ENCODE data around the gene INO80. TPM values are rescaled to one million over a fixed set of nuclear protein-coding genes. Genes with fewer than 3 reads are reported as not detected.
"Not testable (repeated sequence)": the region's sequence is repeated elsewhere in the genome, so short reads cannot be mapped to it uniquely, and the experiment has no call there.

INO80 gene
- total RNA-seq, 4 donors from 2014 or later, result 25.5 to 33.0 (median 27.8) TPM

DNA sequence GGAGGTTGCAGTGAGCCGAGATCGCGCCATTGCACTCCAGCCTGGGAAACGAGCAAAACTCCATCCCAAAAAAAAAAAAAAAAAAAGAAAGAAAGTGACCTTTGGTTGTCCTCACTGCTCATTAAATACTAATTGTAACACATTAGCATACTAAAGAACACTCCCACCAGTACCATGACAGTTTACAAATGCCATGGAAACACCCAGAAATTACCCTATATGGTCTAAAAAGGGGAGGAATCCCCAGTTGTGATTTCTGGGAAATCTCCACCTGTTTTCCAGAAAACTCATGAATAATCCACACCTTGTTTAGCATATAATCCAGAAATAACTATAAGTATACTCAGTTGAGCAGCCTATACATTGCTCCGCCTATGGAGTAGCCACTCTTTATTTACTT is 23.5 kb upstream of the INO80 start:
- Histone ChIP-seq H3K27me3 (no peaks in the 10 kb centered on the region), H3K4me1 (no peaks in the 10 kb centered on the region), H3K4me3 (no peak overlapping the region), H3K27ac (no peak overlapping the region), H3K9me3 (no peaks in the 10 kb centered on the region), H3K36me3 (no peaks in the 10 kb centered on the region)
- intact Hi-C loops (cut with DNase I; ENCODE audit: low total_unique reads) (no loop called here), in situ Hi-C loops (cut with MboI; ENCODE audit: low sequenced_read_pairs in 4 of 4) (no loop called here)
- TF ChIP-seq POLR2A (IDR thresholded peaks at IDR 0.05), result no peak
- TF ChIP-seq, protein P1, sequence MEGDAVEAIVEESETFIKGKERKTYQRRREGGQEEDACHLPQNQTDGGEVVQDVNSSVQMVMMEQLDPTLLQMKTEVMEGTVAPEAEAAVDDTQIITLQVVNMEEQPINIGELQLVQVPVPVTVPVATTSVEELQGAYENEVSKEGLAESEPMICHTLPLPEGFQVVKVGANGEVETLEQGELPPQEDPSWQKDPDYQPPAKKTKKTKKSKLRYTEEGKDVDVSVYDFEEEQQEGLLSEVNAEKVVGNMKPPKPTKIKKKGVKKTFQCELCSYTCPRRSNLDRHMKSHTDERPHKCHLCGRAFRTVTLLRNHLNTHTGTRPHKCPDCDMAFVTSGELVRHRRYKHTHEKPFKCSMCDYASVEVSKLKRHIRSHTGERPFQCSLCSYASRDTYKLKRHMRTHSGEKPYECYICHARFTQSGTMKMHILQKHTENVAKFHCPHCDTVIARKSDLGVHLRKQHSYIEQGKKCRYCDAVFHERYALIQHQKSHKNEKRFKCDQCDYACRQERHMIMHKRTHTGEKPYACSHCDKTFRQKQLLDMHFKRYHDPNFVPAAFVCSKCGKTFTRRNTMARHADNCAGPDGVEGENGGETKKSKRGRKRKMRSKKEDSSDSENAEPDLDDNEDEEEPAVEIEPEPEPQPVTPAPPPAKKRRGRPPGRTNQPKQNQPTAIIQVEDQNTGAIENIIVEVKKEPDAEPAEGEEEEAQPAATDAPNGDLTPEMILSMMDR (IDR thresholded peaks at IDR 0.05 in 4 of 5, conservative IDR thresholded peaks at IDR 0.05 in 1 of 5), result no peak
- ATAC-seq (no peak), DNase-seq (no peak)

GRCh38 chr15:41139112-41139511 is 23.0 kb upstream of the INO80 start:
- H3K27me3 ChIP-seq; intact Hi-C loops (cut with DNase I; ENCODE audit: low total_unique reads); H3K27ac ChIP-seq; DNase-seq; in situ Hi-C loops (cut with MboI; ENCODE audit: low sequenced_read_pairs in 4 of 4); H3K36me3 ChIP-seq; H3K4me3 ChIP-seq; H3K4me1 ChIP-seq; ATAC-seq; H3K9me3 ChIP-seq: not testable (repeated sequence)

- ATAC-seq; H3K36me3 ChIP-seq; H3K4me3 ChIP-seq; DNase-seq; H3K27me3 ChIP-seq; H3K9me3 ChIP-seq; in situ Hi-C loops (cut with MboI; ENCODE audit: low sequenced_read_pairs in 4 of 4); H3K27ac ChIP-seq; intact Hi-C loops (cut with DNase I; ENCODE audit: low total_unique reads); H3K4me1 ChIP-seq: not testable (repeated sequence)
Observed at GRCh38 chr15:41135580-41135979, 19.5 kb upstream of the INO80 start.

DNA sequence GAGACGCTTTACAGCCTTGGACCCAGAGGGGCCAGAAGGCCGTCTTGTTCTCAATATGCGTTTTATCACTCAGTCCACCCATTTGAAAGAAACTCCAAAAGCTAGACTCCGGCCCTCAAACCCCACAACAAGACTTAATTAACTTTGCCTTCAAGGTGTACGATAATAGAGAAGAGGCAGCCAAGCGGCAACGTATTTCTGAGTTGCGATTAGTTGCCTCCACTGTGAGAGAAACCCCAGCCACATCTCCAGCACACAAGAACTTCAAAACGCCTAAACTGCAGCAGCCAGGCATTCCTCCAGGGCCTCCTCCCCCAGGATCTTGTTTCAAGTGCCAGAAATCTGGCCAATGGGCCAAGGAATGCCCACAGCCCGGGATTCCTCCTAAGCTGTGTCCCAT is 17.4 kb upstream of the INO80 start:
- H3K4me1 ChIP-seq, result no peaks in the 10 kb centered on the region
- intact Hi-C loops (cut with DNase I; ENCODE audit: low total_unique reads) (no loop called here), in situ Hi-C loops (cut with MboI; ENCODE audit: low sequenced_read_pairs in 4 of 4) (no loop called here)
- TF ChIP-seq, protein P1 (IDR thresholded peaks at IDR 0.05 in 4 of 5, conservative IDR thresholded peaks at IDR 0.05 in 1 of 5), result no peak
- no peak for TF ChIP-seq POLR2A (IDR thresholded peaks at IDR 0.05)
- no peak overlapping the region for H3K4me3 ChIP-seq
- H3K27ac ChIP-seq, result no peak overlapping the region
- H3K9me3 ChIP-seq, result no peaks in the 10 kb centered on the region
- no peaks in the 10 kb centered on the region for H3K27me3 ChIP-seq
- ATAC-seq (no peak), DNase-seq (no peak)
- H3K36me3 ChIP-seq, result no peaks in the 10 kb centered on the region

DNA sequence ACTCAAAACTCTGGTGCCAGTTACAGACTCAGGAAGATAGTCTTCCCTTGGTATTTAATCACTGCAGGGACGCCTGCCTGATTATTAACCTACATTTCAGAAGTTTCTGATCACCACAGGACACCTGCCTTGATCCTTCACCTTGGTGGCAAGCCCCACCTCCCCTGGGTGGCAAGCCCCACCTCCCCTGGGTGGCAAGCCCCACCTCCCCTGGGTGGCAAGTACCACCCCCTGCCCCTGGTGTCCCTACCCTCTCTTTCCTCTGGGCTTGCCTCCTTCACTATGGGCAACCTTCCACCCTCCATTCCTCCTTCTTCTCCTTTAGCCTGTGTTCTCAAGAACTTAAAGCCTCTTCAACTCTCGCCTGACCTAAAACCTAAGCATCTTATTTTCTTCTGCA is 16.0 kb upstream of the INO80 start:
- DNase-seq; H3K36me3 ChIP-seq; ATAC-seq; H3K9me3 ChIP-seq; H3K4me1 ChIP-seq; H3K4me3 ChIP-seq; in situ Hi-C loops (cut with MboI; ENCODE audit: low sequenced_read_pairs in 4 of 4); H3K27ac ChIP-seq; H3K27me3 ChIP-seq; intact Hi-C loops (cut with DNase I; ENCODE audit: low total_unique reads): not testable (repeated sequence)

- TF ChIP-seq, protein P1 (IDR thresholded peaks at IDR 0.05 in 4 of 5, conservative IDR thresholded peaks at IDR 0.05 in 1 of 5), result no peak
- TF ChIP-seq POLR2A (IDR thresholded peaks at IDR 0.05), result no peak
- ATAC-seq (no peak), DNase-seq (no peak)
- Histone ChIP-seq H3K4me3 (no peak overlapping the region), H3K27me3 (peaks cover 0 to 5% (median 3%) of the 10 kb centered on the region in 3 donors), H3K4me1 (no peaks in the 10 kb centered on the region), H3K27ac (no peak overlapping the region), H3K9me3 (no peaks in the 10 kb centered on the region), H3K36me3 (no peaks in the 10 kb centered on the region)
- intact Hi-C loops (cut with DNase I; ENCODE audit: low total_unique reads) (no loop called here), in situ Hi-C loops (cut with MboI; ENCODE audit: low sequenced_read_pairs in 4 of 4) (no loop called here)
Observed at GRCh38 chr15:41128174-41128902, 12.3 kb upstream of the INO80 start.
